GM19328 (cell line): Measurements from ENCODE around the gene TMEM14C.

Experiments
- ATAC-seq: cut with Tn5 transposase; IDR thresholded peaks from one replicate; pipeline ENCODE4 v1.9.1; 2021; ENCODE audit warnings: mild to moderate bottlenecking, moderate library complexity; ENCODE audit not compliant: unreplicated experiment

The TMEM14C gene

DNA sequence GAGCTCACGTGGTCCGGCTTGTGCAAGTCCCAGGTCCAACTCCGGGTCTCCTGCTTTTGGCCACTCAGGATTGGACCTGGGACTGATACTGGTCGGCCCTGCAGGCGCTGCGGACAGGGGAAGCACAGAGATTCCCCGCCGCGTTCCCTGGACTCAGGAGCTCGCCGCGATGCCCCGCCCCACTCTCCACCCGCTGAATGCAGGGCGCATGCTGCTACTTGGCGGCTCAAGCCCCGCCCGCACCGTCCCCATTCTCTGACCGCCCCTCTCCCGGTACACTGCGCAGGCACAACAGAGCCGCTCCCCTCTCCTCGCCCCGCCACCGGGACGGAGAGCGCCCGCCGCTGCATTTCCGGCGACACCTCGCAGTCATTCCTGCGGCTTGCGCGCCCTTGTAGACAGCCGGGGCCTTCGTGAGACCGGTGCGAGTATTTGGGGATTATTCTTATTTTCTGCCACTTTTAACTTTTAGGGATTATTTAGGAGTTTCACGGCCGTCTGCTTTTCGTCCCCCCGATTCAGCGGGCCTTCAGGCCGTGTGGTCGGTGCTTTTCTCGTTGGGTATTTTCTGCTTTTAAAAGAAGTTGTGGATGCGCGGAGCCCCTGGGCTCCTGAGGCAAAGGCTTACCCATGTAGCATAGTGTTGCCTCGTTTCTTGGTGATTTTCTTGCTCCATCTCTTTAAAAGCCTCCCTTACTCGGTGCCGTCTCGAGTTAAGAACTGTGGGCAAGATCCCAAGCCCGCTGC is at the start of gene TMEM14C:
Gene TMEM14C, plus strand, starts transcription at position 251 of the 747 bp plus-strand sequence. CDS start 1,544 bp downstream, outside the sequence.
- peak; percentile 98 for ATAC-seq

DNA sequence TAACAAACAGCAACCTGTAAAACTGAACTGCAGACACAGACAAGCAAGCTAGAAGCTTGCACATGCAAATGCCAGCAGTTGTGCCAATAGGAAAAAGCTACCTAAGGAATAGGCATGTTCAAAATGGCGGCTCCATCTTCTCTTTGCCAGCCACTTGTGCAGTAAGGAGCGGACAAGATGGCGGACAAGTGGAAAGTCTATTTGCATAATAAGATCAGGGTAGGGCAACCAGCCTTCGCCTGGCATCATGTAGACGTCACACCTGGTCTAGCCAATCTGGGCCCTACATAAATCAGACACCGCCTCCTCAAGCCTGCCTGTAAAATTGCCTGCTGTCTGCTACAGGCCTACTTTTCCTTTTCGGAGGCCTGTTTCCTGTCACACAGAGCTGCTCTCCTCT is 46.5 kb upstream of the TMEM14C start:
- no peak for ATAC-seq

DNA sequence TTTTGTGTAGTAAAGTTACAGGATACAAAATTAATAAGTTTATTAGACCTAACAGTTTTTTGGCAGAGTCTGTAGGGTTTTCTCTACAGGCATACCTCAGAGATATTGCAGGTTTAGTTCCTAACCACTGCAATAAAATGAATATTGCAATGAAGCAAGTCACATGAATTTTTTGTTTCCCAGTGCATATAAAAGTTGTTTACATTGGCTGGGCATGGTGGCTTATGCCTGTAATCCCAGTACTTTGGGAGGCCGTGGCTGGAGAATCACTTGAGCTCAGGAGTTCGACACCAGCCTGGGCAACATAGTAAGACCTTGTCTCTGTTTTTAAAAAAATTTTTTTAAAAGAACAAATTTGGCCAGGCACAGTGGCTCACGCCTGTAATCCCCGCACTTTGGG is 44.4 kb upstream of the TMEM14C start:
- ATAC-seq: no peak

DNA sequence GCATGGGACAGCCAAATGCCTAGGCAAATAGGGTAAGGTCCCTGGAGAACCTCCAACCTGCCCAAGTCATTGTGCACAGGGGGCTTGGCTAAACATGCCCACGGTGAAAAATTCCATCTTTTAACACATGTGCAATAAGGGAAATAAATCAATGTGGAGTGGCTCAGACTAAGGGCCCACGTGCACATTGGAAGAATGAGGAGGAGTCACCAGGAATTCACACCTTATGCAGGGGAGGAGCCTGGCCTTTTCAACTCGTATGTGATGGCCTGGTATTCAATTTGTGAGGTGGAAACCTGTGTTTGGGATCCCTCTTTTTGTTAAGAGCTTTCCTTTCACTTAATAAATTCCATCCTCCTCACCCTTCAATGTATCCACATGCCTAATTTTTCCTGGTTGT is 41.1 kb upstream of the TMEM14C start:
- ATAC-seq: no peak

DNA sequence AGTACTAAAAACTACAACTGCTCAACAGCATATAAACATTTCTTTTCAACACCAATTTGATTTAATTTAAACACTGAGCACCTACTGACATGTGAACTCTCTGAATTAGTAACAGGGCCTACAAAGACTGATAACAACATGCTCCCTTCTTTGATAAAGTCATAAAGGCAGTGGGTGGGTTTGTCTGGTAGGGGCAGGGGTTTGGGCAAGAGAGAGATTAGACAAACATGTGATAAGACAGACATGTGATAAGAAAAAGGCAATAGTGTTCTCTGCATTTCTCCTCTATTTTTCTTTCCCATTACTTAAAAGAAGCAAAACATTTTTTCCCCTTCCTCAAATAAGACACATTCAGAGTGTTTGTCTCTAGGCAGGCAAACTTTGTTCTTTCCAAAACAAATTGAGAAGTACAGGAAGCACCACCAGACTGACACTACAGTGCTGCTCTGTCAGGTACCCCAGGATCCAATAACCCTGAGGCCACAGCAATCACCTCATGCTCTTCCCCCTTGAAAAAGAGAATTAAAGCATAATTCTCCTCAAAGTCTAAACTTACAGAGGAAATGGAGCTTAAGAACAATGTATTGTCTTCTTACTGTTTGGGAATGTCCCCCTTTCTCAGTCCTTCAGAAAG is 40.4 kb upstream of the TMEM14C start:
- ATAC-seq: no peak

DNA sequence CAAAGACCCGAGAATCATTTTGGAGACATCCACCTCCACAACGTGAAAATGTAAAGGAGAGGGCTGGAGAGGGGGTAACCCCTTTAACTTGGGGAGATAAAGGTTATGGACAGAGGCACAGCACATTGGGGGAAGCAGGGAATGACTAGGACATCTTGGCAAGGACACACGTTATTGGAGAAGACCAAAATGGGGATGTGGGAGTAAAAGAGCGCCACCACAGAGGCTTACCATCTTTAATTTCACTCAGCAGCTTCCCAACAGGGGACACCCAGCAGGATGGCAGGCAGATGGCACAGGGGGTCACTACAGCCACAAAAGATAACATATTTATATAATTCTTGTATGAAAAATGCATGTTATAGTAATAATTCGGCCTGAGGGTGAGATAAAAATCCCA is 38.3 kb upstream of the TMEM14C start:
- no peak for ATAC-seq

DNA sequence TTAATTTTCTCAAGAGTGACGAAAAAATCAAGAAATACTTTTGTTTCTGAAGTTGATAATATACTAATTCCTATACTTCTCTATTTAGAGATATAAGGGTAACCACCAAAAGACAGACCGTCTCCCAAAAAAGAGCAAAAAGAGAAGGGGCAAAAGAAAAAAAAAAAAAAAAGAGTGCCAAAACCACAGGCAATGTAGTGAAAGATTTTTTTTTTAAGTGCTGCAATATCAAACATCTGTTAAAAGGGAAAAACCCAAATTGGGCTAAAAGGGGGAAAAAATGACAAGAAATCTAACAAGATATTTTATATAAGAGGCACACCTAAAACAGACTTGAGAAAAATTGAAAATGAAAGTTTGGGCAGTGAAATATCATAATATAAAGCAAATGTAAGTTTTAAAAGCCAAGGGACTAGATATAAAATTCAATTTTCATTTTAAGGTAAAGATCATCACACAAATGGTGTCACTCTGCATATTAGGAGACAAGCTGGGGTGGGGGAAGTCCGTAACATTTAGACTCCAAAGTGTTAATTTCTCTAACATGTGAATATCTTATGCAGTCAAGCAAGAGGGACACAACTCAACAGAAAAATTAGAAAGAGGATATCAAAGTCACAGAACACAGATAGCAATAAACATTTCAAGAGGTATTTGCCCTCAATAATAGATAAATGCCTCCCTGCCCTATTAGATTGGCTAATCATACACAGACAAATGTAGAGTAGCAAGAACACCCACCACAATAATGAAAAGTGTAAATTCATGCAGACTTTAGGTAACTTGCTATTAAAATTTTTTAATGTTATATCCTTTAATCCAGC is 37.6 kb upstream of the TMEM14C start:
- ATAC-seq: no peak

DNA sequence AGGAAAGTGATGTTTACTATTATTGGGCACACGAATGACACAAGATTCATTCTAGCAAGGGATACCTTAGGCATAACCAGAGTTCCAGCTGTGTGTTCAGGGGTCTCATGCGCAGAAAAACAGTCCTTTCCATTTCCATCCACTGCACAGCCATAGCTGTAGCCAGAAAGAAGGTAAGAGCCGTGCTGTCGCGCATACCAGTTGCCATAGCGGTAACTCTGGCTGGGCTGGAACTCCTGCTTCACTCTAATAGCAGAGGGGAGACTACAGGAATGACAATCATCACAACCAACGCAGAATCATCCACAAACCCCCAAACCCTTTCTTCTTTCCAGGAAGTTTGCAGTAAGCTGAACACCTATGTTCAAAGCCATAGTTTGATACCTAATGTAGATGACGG is 36.0 kb upstream of the TMEM14C start:
- no peak for ATAC-seq

DNA sequence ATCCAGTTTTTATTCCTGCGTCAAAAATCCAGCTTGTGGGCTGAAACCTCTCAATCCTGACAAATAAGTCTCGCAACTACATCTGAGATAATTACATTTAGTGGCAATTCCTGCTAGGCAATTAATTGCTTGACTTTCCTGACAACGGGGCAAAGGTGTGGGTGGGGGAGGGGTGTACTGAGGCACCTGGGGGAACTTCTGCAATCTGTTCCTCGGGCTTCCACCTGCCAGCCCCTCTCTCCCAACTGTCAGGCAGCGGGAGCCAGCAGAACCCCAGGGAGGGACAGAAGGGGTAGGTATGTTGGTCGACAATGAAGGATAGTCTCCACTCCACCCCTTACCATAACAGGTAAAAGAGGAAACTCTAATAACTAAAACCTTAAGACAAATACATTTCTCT is 35.3 kb upstream of the TMEM14C start:
- no peak for ATAC-seq

DNA sequence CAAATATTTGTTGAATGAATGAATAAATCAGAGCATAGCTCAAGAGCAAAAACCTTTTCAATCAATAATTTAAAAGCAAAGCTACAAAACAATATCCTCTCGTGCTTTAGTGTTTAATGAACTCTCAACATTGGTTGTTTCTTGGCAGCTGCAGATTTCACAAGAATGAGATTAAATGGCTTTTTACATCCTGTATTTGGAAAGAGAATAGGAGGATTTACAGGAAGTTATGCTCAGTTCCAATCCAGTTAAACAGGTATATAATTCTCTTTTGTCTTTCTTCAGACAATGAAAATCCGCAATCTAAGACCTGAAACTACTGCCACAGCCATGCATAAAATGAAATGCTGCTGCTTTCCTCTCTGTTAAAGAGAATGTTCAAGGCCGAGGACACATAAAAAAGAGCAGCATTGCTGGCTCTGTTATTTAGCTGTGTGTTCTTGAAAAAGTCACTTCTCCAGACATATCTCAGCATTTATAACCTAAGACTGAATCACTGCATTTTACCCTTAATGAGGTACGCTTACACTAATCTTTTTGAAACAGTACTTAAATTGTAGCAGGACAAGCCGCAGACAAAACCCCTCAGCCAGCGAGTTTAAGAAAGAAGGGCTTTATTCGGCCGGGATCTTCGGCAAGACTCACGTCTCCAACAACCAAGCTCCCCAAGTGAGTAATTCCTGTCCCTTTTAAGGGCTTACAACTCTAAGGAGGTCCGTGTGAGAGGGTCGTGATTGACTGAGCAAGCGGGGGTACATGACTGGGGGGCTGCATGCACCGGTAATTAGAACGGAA is 32.0 kb upstream of the TMEM14C start:
- no peak for ATAC-seq

DNA sequence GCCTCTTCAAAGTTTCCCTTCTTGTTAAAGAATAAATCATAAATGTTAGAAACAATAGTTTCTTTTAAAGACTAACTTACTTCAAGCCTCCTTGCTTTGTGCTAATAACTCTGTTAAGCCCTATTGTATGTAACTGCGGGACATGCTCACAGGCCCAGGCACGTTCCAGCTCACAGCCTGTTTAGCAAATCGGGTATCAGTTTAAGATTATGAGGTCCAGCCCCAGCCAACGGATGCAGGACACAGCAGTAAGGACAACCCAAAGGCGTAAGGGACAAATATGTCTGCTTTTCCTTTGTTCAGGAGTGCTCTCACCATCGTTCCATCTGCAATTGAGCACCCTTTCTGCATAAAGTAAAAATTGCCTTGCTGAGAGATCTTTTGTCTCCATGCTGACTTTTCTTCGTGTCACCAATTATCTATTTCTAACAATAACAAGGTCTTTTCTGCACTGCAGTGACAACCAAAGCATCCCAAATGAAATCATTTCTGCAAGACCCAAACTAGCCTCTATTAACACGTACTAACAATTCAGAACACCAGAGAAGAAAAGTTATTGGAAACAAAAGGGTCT is 29.8 kb upstream of the TMEM14C start:
- no peak for ATAC-seq

DNA sequence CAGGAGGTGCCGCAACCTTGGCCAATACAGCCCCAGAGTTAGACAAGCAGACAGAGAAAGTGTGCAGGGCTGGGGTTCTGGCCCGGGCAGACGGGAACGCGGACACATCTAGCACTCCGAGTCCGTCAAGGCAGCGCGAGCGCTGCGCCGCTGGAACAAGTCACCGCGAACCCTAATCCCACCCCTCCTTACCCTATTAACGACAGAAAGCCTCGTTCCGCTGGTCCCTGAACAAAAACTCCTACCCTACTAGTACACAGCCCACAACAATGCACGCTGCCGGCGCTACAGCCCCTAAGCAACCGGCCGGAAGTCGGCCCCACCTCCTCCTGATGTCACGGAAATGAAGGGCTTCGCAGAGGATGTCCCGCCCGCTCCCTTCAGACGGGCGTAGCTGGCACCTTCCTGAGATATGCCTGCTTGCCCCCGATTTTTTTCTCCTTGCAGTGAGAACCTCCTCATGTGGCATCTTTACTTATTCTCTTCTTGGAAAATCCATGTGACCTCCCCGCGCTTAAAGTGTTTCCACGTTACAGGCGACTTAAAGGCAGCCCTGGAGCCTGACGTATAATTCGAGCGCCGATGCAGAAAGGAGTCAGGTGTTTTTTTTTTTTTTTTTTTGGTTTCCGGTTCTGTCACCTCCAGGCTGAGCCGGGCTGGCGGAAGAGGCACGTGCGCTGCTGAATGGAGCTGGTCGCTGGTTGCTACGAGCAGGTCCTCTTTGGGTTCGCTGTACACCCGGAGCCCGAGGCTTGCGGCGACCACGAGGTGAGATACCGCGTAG is 28.4 kb upstream of the TMEM14C start, which contains the start of the genes C6orf52 and PAK1IP1:
Gene C6orf52, minus strand, starts transcription at position 315 of the 784 bp plus-strand sequence. CDS start 7,066 bp downstream, outside the sequence.
Gene PAK1IP1, plus strand, starts transcription at position 671 of the 784 bp plus-strand sequence. Its CDS starts 14 bp downstream, at position 685.
- ATAC-seq: peak; percentile 99

DNA sequence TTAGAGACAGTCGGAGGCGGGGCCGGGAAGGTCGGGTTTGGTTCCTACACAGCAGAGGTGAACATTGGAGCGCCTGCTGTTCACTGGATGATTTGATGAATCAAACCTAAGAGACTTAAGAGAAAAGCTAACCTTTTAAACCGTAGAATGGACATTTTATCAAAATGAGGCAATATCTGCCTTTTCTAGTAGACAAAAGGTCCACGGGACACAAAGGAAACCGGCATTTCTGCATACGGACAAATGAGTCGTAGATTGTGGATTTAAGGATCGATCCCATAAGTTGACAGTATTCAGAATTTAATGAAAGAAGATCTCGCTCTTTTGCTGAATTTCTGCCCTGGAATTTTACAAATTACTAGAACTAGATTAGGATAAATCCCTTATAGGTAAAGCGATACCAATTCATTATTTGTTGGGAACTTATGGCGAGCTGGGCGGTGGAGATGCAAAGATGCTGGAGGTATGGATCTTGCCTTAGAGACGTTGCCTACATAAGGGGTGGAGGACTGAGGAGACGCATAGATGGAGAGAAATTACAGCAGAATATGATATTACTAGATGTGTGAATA is 27.7 kb upstream of the TMEM14C start:
- ATAC-seq: no peak

DNA sequence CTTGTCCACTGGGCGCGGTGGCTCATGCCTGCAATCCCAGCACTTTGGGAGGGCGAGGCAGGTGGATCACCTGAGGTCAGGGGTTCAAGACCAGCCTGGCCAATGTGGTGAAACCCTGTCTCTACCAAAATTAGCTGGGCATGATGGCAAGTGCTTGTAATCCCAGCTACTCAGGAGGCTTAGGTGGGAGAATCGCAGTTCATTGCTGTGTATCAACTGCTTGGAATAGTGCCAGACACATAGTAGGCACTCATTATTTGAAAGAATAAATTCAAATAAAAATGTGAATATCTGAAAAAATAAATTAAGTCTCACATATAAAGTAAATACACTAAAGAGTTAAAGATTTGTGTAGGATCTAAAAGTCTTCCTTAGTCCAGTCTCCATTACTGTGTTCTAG is 26.2 kb upstream of the TMEM14C start:
- ATAC-seq: no peak

DNA sequence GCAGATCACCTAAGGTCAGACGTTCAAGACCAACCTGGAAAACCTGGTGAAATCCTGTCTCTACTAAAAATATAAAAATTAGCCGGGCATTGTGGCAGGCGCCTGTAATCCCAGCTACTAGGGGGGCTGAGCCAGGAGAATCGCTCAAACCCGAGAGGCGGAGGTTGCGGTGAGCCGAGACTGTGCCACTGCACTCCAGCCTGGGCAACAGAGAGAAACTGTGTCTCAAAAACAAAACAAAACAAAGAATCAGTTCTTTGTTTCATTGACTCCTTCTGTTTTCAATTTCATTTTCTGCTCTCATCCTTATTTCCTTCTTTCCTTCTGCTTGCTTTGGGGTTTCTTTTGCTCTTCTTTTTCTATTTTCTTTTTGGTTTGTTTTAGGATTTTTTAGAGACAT is 8.9 kb upstream of the TMEM14C start:
- no peak for ATAC-seq

DNA sequence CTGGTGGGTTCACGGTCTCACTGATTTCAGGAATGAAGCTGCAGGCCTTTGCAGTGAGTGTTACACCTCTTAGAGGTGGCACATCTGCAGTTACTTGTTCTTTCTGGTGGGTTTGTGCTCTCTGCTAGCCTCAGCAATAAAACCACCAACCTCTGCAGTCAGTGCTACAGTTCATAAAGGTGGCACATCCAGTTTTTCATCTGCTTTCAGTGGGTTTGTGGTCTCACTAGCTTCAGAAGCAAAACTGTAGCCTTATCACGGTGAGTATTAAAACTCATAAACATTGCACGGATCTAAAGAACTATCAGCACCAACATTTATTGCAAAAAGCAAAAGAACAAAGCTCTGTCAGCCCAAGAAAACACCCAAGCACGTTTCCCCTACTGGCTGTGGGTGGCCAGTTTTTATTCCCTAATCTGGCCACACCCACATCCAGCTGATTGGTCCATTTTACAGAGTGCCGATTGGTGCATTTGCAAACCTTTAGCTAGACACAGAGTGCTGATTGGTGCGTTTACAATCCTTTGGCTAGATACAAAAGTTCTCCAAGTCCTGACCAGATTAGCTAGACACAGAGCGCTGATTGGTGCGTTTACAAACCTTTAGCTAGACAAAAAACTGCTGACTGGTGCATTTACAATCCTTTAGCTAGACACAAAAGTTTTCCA is 3.4 kb upstream of the TMEM14C start:
- ATAC-seq: no peak

DNA sequence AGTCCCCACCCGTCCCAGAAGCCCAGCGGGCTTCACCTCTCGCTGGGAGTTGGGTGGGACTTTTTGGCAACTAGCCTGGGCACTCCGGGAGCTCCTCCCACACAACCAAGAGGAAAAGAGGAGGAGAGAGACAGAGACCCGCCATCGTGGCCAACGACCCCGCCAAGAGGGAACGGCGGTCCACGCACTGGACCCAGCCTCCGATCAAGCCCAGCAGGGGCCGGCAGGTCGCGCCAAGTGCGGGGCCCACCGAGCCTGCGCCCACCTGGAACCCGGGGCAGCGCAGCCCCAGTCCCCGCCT is 3.0 kb upstream of the TMEM14C start:
- no peak for ATAC-seq

DNA sequence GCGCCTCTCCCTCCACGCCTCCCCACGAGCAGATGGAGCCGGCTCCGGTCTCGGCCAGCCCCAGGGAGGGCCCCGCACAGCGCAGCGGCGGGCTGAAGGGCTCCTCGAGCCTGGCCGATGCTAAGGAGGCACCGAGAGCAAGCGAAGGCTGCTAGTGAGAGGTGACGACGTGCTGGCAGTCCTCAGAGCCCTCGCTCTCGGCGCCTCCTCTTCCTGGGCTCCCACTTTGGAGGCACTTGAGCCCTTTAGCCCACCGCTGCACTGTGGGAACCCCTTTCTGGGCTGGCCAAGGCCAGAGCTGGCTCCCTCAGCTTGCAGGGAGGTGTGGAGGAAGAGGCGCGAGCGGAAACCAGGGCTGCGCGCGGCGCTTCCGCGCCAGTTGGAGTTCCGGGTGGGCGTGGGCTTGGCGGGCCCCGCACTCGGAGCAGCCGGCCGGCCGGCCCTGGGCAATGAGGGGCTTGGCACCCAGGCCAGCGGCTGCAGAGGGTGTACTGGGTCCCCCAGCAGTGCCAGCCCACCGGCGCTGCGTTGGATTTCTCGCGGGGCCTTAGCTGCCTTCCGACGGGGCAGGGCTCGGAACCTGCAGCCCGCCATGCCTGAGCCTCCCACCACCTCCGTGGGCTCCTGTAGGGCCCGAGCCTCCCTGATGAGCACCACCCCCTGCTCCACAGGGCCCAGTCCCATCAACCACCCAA is 2.5 kb upstream of the TMEM14C start:
- no peak for ATAC-seq
